Right cardiac atrium (tissue), 5 donors: ENCODE results near the gene ERF. TPM values are rescaled to one million over a fixed set of nuclear protein-coding genes. Genes with fewer than 3 reads are reported as not detected.

Experiments
- ATAC-seq, 2 donors: fragments of 200-7000 bp; cut with Tn5 transposase; one replicate each; pipeline versions ENCODE4 v1.8.0 to v1.9.1; 2020; ENCODE audit warnings: moderate library complexity in 2 of 2, mild to moderate bottlenecking in 1 of 2
- DNase-seq, 3 donors: peaks; one replicate each; pipeline ENCODE4 v3.0.0-alpha.2; 2020
- H3K27ac ChIP-seq: one replicate; pipeline ENCODE4 v1.5.1; 2013; ENCODE audit warnings: mild to moderate bottlenecking, low read length, control low read depth, moderate library complexity
- H3K27me3 ChIP-seq: one replicate; pipeline ENCODE4 v1.6.1; 2013; ENCODE audit not compliant: control insufficient read depth, insufficient read depth
- H3K4me1 ChIP-seq: one replicate; pipeline ENCODE4 v1.6.1; 2013; ENCODE audit warnings: low read length; ENCODE audit not compliant: control insufficient read depth, insufficient read depth
- H3K4me3 ChIP-seq: one replicate; pipeline ENCODE4 v1.5.1; 2013; ENCODE audit warnings: low read length, control low read depth
- H3K9me3 ChIP-seq: one replicate; pipeline ENCODE4 v1.6.1; 2013; ENCODE audit warnings: low read length; ENCODE audit not compliant: control insufficient read depth
- WGBS: extraction: QIAGEN DNeasy Blood & Tissue Kit; methylation state at CpG from one replicate; pipeline ENCODE4 v1.1.7; 2013; 5-methylcytosine and 5-hydroxymethylcytosine counted together
- intact Hi-C, 4 donors: fragments of 100-400 bp; cut with DNase I; formaldehyde crosslinking; loops; one replicate each; pipeline versions ENCODE4 v1.11.0 to v1.14.0; 2022 to 2023
- polyA plus RNA-seq: library from polyadenylated mRNA; stranded (reverse); fragments of 200-250 nt; gene quantifications from one replicate; pipeline ENCODE4 v1.2.3, GENCODE V29; 2013
- total RNA-seq, 4 donors: library from RNA; stranded (reverse); fragmentation: NEBNext Ultra II Directional; extraction: Animal tissue kit (Norgen Biotek cat#: 25700); gene quantifications; one replicate each; pipeline ENCODE4 v1.2.1, GENCODE V29; 2021
- donor health status: healthy with polysubstance abuse.
- donor health status: DM: no; HTN: yes; CAD: no.
- donor health status: DM: no; HTN: no; CAD: no.
- donor health status: DM: no; HTN: yes; CAD: no; lungs with severe emphysema.
- donor health status: DM: yes; HTN: yes; CAD: no.

The ERF gene
- total and polyA plus RNA-seq, 5 donors = 33.3 to 58.1 (median 44.4) TPM

DNA sequence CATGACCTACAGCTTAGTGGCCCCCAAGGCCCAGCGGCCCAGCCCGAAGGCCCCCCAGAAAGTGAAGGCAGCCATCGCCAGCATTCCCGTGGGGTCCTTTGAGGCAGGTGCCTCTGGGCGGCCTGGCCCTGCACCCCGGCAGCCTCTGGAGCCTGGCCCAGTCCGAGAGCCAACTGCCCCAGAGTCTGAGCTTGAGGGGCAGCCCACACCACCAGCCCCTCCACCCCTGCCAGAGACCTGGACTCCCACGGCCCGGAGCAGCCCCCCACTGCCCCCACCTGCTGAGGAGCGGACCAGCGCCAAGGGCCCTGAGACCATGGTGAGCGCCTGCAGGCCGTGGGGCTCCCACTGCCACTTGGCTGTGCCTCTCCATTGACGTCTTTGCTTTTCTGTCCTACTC lies 38.0 kb upstream of the ERF start:
- no peak overlapping the region for H3K4me3 ChIP-seq
- DNase-seq (peak in 1 of 3 donors; percentile 67), ATAC-seq (no peak)
- WGBS = 89% methylated on average over 14 of the region's 14 CpGs
- intact Hi-C loops = no loop called here
- H3K27ac ChIP-seq = no peak overlapping the region
- no peaks in the 10 kb centered on the region for H3K9me3 ChIP-seq
- no peaks in the 10 kb centered on the region for H3K4me1 ChIP-seq
- no peaks in the 10 kb centered on the region for H3K27me3 ChIP-seq

- ATAC-seq = no peak
- Histone ChIP-seq H3K27me3 (no peaks in the 10 kb centered on the region), H3K4me3 (no peak overlapping the region), H3K4me1 (no peaks in the 10 kb centered on the region), H3K27ac (no peak overlapping the region), H3K9me3 (no peaks in the 10 kb centered on the region)
- intact Hi-C loops = no loop called here
- 94% methylated on average over 27 of the region's 27 CpGs for WGBS
- peak in 1 of 3 donors; percentile 65 for DNase-seq
Measured at GRCh38 chr19:42292042-42292960, 37.4 kb upstream of the ERF start.

GRCh38 chr19:42291435-42291810 lies 36.5 kb upstream of the ERF start:
- WGBS = 52% methylated on average over 9 of the region's 9 CpGs
- ATAC-seq (no peak), DNase-seq (peak in 2 of 3 donors; percentile 61 to 65)
- H3K4me3 ChIP-seq = no peak overlapping the region
- intact Hi-C loops = no loop called here
- no peaks in the 10 kb centered on the region for H3K9me3 ChIP-seq
- H3K4me1 ChIP-seq = no peaks in the 10 kb centered on the region
- no peak overlapping the region for H3K27ac ChIP-seq
- H3K27me3 ChIP-seq = no peaks in the 10 kb centered on the region

DNA sequence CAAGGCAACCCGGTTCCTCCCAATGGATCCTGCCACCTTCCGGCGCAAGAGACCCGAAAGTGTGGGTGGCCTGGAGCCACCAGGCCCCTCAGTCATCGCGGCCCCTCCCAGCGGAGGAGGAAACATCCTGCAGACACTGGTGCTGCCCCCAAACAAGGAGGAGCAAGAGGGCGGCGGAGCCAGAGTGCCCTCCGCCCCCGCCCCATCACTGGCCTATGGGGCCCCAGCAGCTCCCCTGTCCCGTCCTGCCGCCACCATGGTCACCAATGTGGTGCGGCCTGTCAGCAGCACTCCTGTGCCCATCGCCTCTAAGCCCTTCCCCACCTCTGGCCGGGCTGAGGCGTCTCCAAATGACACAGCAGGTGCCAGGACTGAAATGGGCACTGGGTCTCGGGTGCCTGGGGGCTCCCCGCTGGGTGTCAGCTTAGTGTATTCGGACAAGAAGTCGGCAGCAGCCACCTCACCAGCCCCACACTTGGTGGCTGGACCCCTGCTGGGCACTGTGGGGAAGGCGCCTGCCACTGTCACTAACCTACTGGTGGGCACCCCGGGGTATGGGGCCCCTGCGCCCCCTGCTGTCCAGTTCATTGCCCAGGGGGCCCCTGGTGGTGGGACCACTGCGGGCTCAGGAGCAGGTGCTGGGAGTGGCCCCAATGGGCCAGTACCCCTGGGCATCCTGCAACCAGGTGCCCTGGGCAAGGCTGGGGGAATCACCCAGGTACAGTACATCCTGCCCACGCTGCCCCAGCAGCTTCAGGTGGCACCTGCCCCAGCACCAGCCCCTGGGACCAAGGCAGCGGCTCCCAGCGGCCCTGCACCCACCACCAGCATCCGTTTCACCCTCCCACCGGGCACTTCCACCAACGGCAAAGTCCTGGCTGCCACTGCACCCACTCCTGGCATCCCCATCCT lies 35.9 kb upstream of the ERF start:
- no peak overlapping the region for H3K4me3 ChIP-seq
- no peaks in the 10 kb centered on the region for H3K27me3 ChIP-seq
- 85% methylated on average over 31 of the region's 31 CpGs for WGBS
- no peak overlapping the region for H3K27ac ChIP-seq
- DNase-seq (peak in 2 of 3 donors; percentile 40 to 74), ATAC-seq (no peak)
- H3K9me3 ChIP-seq = no peaks in the 10 kb centered on the region
- H3K4me1 ChIP-seq = peaks cover 5% of the 10 kb centered on the region
- intact Hi-C loops = no loop called here

DNA sequence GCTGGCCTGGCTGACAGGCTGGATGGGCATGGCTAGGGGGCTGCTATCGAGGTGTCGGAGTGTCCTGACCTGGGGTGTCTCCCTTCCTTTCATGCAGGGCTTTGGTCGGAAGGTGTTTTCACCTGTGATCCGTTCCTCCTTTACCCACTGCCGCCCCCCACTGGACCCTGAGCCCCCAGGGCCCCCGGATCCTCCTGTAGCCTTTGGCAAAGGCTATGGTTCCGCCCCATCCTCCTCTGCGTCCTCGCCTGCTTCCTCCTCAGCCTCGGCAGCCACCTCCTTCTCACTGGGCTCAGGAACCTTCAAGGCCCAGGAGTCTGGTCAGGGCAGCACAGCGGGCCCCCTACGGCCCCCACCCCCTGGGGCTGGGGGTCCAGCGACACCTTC lies 35.2 kb upstream of the ERF start:
- no peak overlapping the region for H3K27ac ChIP-seq
- H3K4me1 ChIP-seq = peaks cover 9% of the 10 kb centered on the region
- intact Hi-C loops = no loop called here
- WGBS = 77% methylated on average over 13 of the region's 13 CpGs
- no peak for ATAC-seq
- peak in 1 of 3 donors; percentile 49 for DNase-seq
- no peaks in the 10 kb centered on the region for H3K9me3 ChIP-seq
- no peak overlapping the region for H3K4me3 ChIP-seq
- no peaks in the 10 kb centered on the region for H3K27me3 ChIP-seq

DNA sequence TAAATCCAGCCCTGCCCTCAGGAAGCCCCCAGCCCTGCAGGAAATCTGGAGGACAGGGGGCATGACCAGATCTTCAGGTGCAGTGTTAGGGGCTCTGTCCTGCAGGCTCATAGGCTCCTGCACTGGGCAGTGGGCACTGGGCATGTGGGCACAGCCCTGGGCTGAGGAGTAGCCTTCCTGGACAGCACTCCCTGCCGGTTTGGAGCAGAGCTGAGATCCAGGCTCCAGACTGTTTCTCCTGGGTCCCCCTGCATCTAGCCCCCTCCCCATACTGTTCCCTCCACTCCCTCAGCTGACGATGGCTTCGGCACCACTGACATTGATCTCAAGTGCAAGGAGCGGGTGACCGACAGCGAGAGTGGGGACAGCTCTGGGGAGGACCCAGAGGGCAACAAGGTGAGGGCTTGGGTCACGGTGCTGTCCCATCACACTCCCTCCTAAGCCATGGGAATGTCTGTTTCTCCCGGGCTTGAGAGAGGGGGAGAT lies 34.7 kb upstream of the ERF start:
- no peaks in the 10 kb centered on the region for H3K9me3 ChIP-seq
- H3K4me3 ChIP-seq = no peak overlapping the region
- intact Hi-C loops = no loop called here
- ATAC-seq (no peak), DNase-seq (peak in 2 of 3 donors; percentile 25 to 33)
- no peak overlapping the region for H3K27ac ChIP-seq
- WGBS = 87% methylated on average over 8 of the region's 8 CpGs
- H3K27me3 ChIP-seq = no peaks in the 10 kb centered on the region
- H3K4me1 ChIP-seq = peaks cover 12% of the 10 kb centered on the region

- WGBS = 89% methylated on average over 22 of the region's 22 CpGs
- no peak overlapping the region for H3K4me3 ChIP-seq
- peaks cover 12% of the 10 kb centered on the region for H3K4me1 ChIP-seq
- H3K9me3 ChIP-seq = no peaks in the 10 kb centered on the region
- no peak overlapping the region for H3K27ac ChIP-seq
- ATAC-seq = no peak
- intact Hi-C loops = no loop called here
- DNase-seq = peak in 2 of 3 donors; percentile 39 to 53
- H3K27me3 ChIP-seq = no peaks in the 10 kb centered on the region
Measured at GRCh38 chr19:42288881-42289555, 34.1 kb upstream of the ERF start.

DNA sequence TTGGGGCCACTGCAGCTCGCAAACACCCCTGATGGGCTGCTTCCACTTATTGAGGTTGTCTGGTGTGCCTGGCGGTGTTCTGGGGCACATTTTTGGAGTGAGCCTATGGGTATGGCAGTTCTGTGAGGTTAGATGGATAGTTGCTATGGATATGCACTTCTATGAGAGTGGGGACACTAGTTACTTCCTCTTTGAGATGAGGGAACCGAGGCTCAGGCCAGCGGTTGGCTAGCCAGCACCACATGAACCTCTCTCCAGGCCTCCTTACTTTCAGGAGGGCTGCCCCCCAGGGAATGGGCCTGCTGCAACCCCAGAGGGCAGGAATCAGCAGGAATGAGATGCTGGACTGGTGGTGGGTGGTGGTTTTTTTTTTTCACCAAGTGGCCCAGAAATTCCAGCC lies 33.5 kb upstream of the ERF start:
- Histone ChIP-seq H3K9me3 (no peaks in the 10 kb centered on the region), H3K27ac (no peak overlapping the region), H3K4me1 (peaks cover 12% of the 10 kb centered on the region), H3K27me3 (no peaks in the 10 kb centered on the region), H3K4me3 (no peak overlapping the region)
- 86% methylated on average over 4 of the region's 4 CpGs for WGBS
- intact Hi-C loops = no loop called here
- ATAC-seq = no peak
- peak in 2 of 3 donors; percentile 51 to 52 for DNase-seq

DNA sequence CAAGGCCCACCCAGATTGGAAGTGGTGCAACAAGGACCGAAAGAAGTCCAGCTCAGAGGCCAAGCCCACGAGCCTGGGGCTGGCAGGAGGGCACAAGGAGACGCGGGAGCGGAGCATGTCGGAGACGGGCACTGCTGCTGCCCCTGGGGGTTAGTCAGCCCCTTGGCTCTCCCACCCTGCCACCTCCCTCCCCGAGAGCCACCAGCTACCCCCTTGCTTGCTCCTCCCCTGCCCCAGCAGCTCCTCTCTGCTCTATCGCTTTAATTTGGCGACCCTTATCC lies 32.8 kb upstream of the ERF start:
- 92% methylated on average over 10 of the region's 10 CpGs for WGBS
- intact Hi-C loops = no loop called here
- H3K4me3 ChIP-seq = no peak overlapping the region
- no peak for ATAC-seq
- no peak overlapping the region for H3K27ac ChIP-seq
- no peaks in the 10 kb centered on the region for H3K27me3 ChIP-seq
- no peaks in the 10 kb centered on the region for H3K9me3 ChIP-seq
- peaks cover 17% of the 10 kb centered on the region for H3K4me1 ChIP-seq
- DNase-seq = peak in 2 of 3 donors; percentile 37 to 53

GRCh38 chr19:42287017-42287826 lies 32.3 kb upstream of the ERF start:
- H3K9me3 ChIP-seq = no peaks in the 10 kb centered on the region
- DNase-seq (peak in 2 of 3 donors; percentile 59 to 60), ATAC-seq (no peak)
- 89% methylated on average over 30 of the region's 30 CpGs for WGBS
- intact Hi-C loops = no loop called here
- H3K4me1 ChIP-seq = peaks cover 19% of the 10 kb centered on the region
- no peak overlapping the region for H3K27ac ChIP-seq
- H3K27me3 ChIP-seq = no peaks in the 10 kb centered on the region
- no peak overlapping the region for H3K4me3 ChIP-seq
